ENCODE results near the gene CHADL. TPM values are rescaled to one million over a fixed set of nuclear protein-coding genes. Genes with fewer than 3 reads are reported as not detected.

The CHADL gene
- total and polyA plus RNA-seq, 2 donors from 2014 or later, result 2.7 to 4.8 TPM

- H3K27ac ChIP-seq (ENCODE audit: low read depth in 2 of 2, low read length in 2 of 2), result no peak overlapping the region
- TF ChIP-seq, protein P1, sequence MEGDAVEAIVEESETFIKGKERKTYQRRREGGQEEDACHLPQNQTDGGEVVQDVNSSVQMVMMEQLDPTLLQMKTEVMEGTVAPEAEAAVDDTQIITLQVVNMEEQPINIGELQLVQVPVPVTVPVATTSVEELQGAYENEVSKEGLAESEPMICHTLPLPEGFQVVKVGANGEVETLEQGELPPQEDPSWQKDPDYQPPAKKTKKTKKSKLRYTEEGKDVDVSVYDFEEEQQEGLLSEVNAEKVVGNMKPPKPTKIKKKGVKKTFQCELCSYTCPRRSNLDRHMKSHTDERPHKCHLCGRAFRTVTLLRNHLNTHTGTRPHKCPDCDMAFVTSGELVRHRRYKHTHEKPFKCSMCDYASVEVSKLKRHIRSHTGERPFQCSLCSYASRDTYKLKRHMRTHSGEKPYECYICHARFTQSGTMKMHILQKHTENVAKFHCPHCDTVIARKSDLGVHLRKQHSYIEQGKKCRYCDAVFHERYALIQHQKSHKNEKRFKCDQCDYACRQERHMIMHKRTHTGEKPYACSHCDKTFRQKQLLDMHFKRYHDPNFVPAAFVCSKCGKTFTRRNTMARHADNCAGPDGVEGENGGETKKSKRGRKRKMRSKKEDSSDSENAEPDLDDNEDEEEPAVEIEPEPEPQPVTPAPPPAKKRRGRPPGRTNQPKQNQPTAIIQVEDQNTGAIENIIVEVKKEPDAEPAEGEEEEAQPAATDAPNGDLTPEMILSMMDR (IDR thresholded peaks at IDR 0.05; ENCODE audit: borderline replicate concordance, extremely low read depth, insufficient read depth), result no peak
- H3K4me3 ChIP-seq (ENCODE audit: low read length in 3 of 3), result no peak overlapping the region
- intact Hi-C loops (cut with DNase I), result no loop called here
- DNase-seq, result no peak
- H3K9me3 ChIP-seq (ENCODE audit: control insufficient read depth in 2 of 3, insufficient read depth in 1 of 3, low read length in 3 of 3), result peaks cover 0 to 1% (median 0%) of the 10 kb centered on the region in 3 donors
- no peak for FAIRE-seq
- no peak overlapping the region for H3K9ac ChIP-seq (ENCODE audit: low read length in 3 of 3)
- no peaks in the 10 kb centered on the region for H3K27me3 ChIP-seq (ENCODE audit: control insufficient read depth, insufficient read depth, low read length)
- H3K4me1 ChIP-seq (ENCODE audit: control insufficient read depth in 2 of 3, insufficient read depth in 2 of 3, low read depth in 1 of 3, low read length in 3 of 3), result no peaks in the 10 kb centered on the region
- peaks cover 2 to 28% (median 9%) of the 10 kb centered on the region in 3 donors for H3K36me3 ChIP-seq (ENCODE audit: control insufficient read depth in 2 of 3, insufficient read depth in 3 of 3, low read length in 3 of 3)
These were observed 25.3 kb downstream of the CHADL start for GRCh38 chr22:41215409-41215808.

DNA sequence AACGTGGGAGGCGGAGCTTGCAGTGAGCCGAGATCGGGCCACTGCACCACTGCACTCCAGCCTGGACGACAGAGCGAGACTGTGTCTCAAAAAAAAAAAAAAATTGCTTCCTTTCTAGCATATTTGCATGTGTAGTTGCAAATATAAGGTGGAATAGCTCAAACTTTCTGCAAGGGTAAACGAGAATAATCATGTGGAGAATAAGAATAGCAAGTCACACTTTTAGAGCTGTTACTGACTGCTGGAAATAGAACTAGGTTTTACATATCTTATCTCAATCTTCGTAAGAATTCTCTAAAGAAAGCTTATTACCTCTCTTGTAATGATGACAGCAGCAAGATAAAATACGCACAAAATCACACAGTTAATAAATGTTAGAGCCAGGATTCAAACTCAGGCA, 34.0 kb downstream of the CHADL start:
- DNase-seq, result no peak
- H3K27me3 ChIP-seq (ENCODE audit: control insufficient read depth, insufficient read depth, low read length), result no peaks in the 10 kb centered on the region
- intact Hi-C loops (cut with DNase I), result no loop called here
- H3K9ac ChIP-seq (ENCODE audit: low read length in 3 of 3), result no peak overlapping the region
- no peak overlapping the region for H3K27ac ChIP-seq (ENCODE audit: low read depth in 2 of 2, low read length in 2 of 2)
- H3K9me3 ChIP-seq (ENCODE audit: control insufficient read depth in 2 of 3, insufficient read depth in 1 of 3, low read length in 3 of 3), result no peaks in the 10 kb centered on the region
- H3K36me3 ChIP-seq (ENCODE audit: control insufficient read depth in 2 of 3, insufficient read depth in 3 of 3, low read length in 3 of 3), result peaks cover 0 to 10% (median 3%) of the 10 kb centered on the region in 3 donors
- H3K4me3 ChIP-seq (ENCODE audit: low read length in 3 of 3), result no peak overlapping the region
- TF ChIP-seq, protein P1 (IDR thresholded peaks at IDR 0.05; ENCODE audit: borderline replicate concordance, extremely low read depth, insufficient read depth), result no peak
- peaks cover 0 to 6% (median 0%) of the 10 kb centered on the region in 3 donors for H3K4me1 ChIP-seq (ENCODE audit: control insufficient read depth in 2 of 3, insufficient read depth in 2 of 3, low read depth in 1 of 3, low read length in 3 of 3)
- no peak for FAIRE-seq

- TF ChIP-seq, protein P1 (IDR thresholded peaks at IDR 0.05; ENCODE audit: borderline replicate concordance, extremely low read depth, insufficient read depth), result no peak
- peak; percentile 98 for FAIRE-seq
- peak within 1 kb of the TSS; percentile 89 to 96 (median 95) for H3K4me3 ChIP-seq (ENCODE audit: low read length in 3 of 3)
- H3K27me3 ChIP-seq (ENCODE audit: control insufficient read depth, insufficient read depth, low read length), result no peaks in the 10 kb centered on the region
- peak; percentile 97 to 99 (median 98) for DNase-seq
- peak within 1 kb of the TSS; percentile 71 to 95 (median 91) for H3K9ac ChIP-seq (ENCODE audit: low read length in 3 of 3)
- H3K9me3 ChIP-seq (ENCODE audit: control insufficient read depth in 2 of 3, insufficient read depth in 1 of 3, low read length in 3 of 3), result no peaks in the 10 kb centered on the region
- H3K36me3 ChIP-seq (ENCODE audit: control insufficient read depth in 2 of 3, insufficient read depth in 3 of 3, low read length in 3 of 3), result peaks cover 0 to 4% (median 0%) of the 10 kb centered on the region in 3 donors
- peaks cover 0 to 6% (median 0%) of the 10 kb centered on the region in 3 donors for H3K4me1 ChIP-seq (ENCODE audit: control insufficient read depth in 2 of 3, insufficient read depth in 2 of 3, low read depth in 1 of 3, low read length in 3 of 3)
- H3K27ac ChIP-seq (ENCODE audit: low read depth in 2 of 2, low read length in 2 of 2), result peak within 1 kb of the TSS; percentile 3 to 56
- intact Hi-C loops (cut with DNase I), result no loop called here
These were observed 35.5 kb downstream of the CHADL start, which contains the start of gene L3MBTL2 for GRCh38 chr22:41204992-41205900. L3MBTL2 (plus strand) TSS chr22:41205312; CDS start chr22:41205363, 51 bp downstream.

Data from kidney (tissue), 14 donors.